ENCODE results near the gene RHCE. TPM values are rescaled to one million over a fixed set of nuclear protein-coding genes. Genes with fewer than 3 reads are reported as not detected.
A peak's percentile ranks its signal among the peaks of the same experiment; 100 is the strongest.

Gene RHCE
- total and polyA plus RNA-seq, 9 of the 15 experiments (the other 6 are each of a cell fraction or from before 2014, with no cell fraction given): 5.4 to 31.5 (median 12.6) TPM

- TF ChIP-seq CHCHD3 (CRISPR knock-in tag; IDR thresholded peaks at IDR 0.05) (no peak), FOXA3 (CRISPR knock-in tag; conservative IDR thresholded peaks at IDR 0.05 in 1 of 2, IDR thresholded peaks at IDR 0.05 in 1 of 2) (peak in 1 of 2 experiments; percentile 45; a peak in 1 of 4 replicates), ZNF583 (CRISPR knock-in tag; IDR thresholded peaks at IDR 0.05) (0 out of 2 replicates have a peak, but pooled peaks have one; percentile 24), MCM5 (IDR thresholded peaks at IDR 0.05; ENCODE audit: low read depth) (no peak), SREBF2 (CRISPR knock-in tag; IDR thresholded peaks at IDR 0.05) (0 out of 2 replicates have a peak, but pooled peaks have one; percentile 59), DEAF1 (CRISPR knock-in tag; IDR thresholded peaks at IDR 0.05) (no peak), SMARCA4 (IDR thresholded peaks at IDR 0.05) (peak; percentile 54; the same call in 1 of the 2 replicates), KAT7 (CRISPR knock-in tag; IDR thresholded peaks at IDR 0.05; ENCODE audit: borderline replicate concordance) (no peak), ZZZ3 (IDR thresholded peaks at IDR 0.05) (0 out of 2 replicates have a peak, but pooled peaks have one; percentile 6), ZNF79 (CRISPR knock-in tag; IDR thresholded peaks at IDR 0.05; ENCODE audit: low read depth) (no peak), NELFE (IDR thresholded peaks at IDR 0.05; ENCODE audit: insufficient read depth, insufficient read length) (no peak), CTBP1 (IDR thresholded peaks at IDR 0.05; ENCODE audit: borderline replicate concordance) (peak; percentile 90), GATAD2A (IDR thresholded peaks at IDR 0.05) (peak; percentile 58; the same call in 1 of the 2 replicates), GABPA (tag; conservative IDR thresholded peaks at IDR 0.05; ENCODE audit: low read depth) (peak; percentile 39; the same call in 1 of the 2 replicates), GATA2 (CRISPR knock-in tag; IDR thresholded peaks at IDR 0.05) (peak; percentile 47), JUND (IDR thresholded peaks at IDR 0.05; ENCODE audit: borderline replicate concordance, low read depth, low read length) (peak; percentile 36; the same call in 1 of the 2 replicates), JUND (tag; IDR thresholded peaks at IDR 0.05; ENCODE audit: borderline replicate concordance, low read depth, low read length) (no peak), TCF3 (CRISPR knock-in tag; IDR thresholded peaks at IDR 0.05) (peak; percentile 76), CXXC5 (CRISPR knock-in tag; IDR thresholded peaks at IDR 0.05) (peak; percentile 34; the same call in 1 of the 2 replicates), MAZ (CRISPR knock-in tag; conservative IDR thresholded peaks at IDR 0.05 in 1 of 2, IDR thresholded peaks at IDR 0.05 in 1 of 2) (no peak), CCAR2 (IDR thresholded peaks at IDR 0.05; ENCODE audit: low read depth, low read length) (no peak), ZNF347 (CRISPR knock-in tag; IDR thresholded peaks at IDR 0.05; ENCODE audit: low read depth) (no peak), ZBTB2 (IDR thresholded peaks at IDR 0.05) (0 out of 2 replicates have a peak, but pooled peaks have one; percentile 50), BDP1 (IDR thresholded peaks at IDR 0.05; ENCODE audit: insufficient read depth, insufficient read length) (no peak), RNF219 (CRISPR knock-in tag; IDR thresholded peaks at IDR 0.05) (no peak), DPF2 (IDR thresholded peaks at IDR 0.05) (peak; percentile 72)
Measured at GRCh38 chr1:25355841-25356395, 64.7 kb downstream of the RHCE start (continued).

Measured in K562 (cell line).